ENCODE measurements around the gene ADGRL2. TPM values are rescaled to one million over a fixed set of nuclear protein-coding genes. Genes with fewer than 3 reads are reported as not detected.

Gene ADGRL2
- total and polyA plus RNA-seq, 2 of the 4 experiments (the other 2 are of a cell fraction), result 17.0 to 42.7 TPM

DNA sequence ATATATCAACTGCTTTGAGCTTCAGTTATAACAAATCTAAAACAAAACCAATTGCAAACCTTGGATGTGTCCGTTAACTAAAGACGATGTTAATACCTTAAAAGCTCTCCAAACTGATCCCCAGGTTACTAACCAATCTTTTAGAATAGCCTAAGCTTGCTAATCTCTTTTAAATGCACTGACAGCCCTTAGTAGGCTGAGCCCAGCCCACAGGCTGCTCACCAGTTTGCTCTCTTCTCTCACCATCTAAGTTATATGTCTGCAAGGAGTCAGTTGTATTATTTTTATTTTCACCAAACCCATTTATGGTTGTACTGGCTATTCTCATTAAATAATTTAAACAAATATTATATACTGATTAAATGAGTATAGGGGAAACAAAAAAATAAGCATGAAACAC is 199.5 kb downstream of the ADGRL2 start:
- no peaks in the 10 kb centered on the region for H4K20me1 ChIP-seq (ENCODE audit: insufficient read depth, low read length)
- H2BK20ac ChIP-seq (ENCODE audit: low read depth, low read length), result no peak overlapping the region
- H2BK5ac ChIP-seq (ENCODE audit: low read depth, low read length, poor library complexity, severe bottlenecking), result no peak overlapping the region
- H3K79me1 ChIP-seq (ENCODE audit: low read depth in 1 of 2, low read length in 2 of 2), result no peaks in the 10 kb centered on the region
- intact Hi-C loops (cut with micrococcal nuclease), result no loop called here
- H2BK15ac ChIP-seq (ENCODE audit: low read depth, low read length), result no peak overlapping the region
- H3K4me1 ChIP-seq (ENCODE audit: control insufficient read depth, insufficient read depth, low read length), result no peaks in the 10 kb centered on the region; the same call in 1 of the 2 replicates
- H3K18ac ChIP-seq (ENCODE audit: low read depth, low read length), result no peak overlapping the region
- no peak overlapping the region for H3K27ac ChIP-seq (ENCODE audit: insufficient read depth, low read length)
- H2AK9ac ChIP-seq (replicated peaks; ENCODE audit: low read depth, low read length, poor library complexity), result no peak overlapping the region
- H3K9me3 ChIP-seq (ENCODE audit: control insufficient read depth, insufficient read depth, low read length), result no peaks in the 10 kb centered on the region
- H4K8ac ChIP-seq (ENCODE audit: low read depth in 2 of 2, low read length in 2 of 2), result no peak overlapping the region
- dilution Hi-C loops (cut with HindIII; ENCODE audit: low sequenced_read_pairs, unreplicated experiment), result no loop called here
- no peak overlapping the region for H3K4ac ChIP-seq (ENCODE audit: low read depth, low read length)
- no peak overlapping the region for H3K4me2 ChIP-seq (ENCODE audit: low read depth, low read length)
- H3K36me3 ChIP-seq (ENCODE audit: control insufficient read depth, insufficient read depth, low read length), result no peaks in the 10 kb centered on the region
- H3K9me1 ChIP-seq (ENCODE audit: insufficient read depth, low read length), result no peaks in the 10 kb centered on the region
- no peak for DNase-seq
- H3K56ac ChIP-seq (ENCODE audit: extremely low read depth, insufficient read depth, low read length), result no peak overlapping the region
- H2AK5ac ChIP-seq (ENCODE audit: low read depth, low read length), result no peak overlapping the region
- H3K14ac ChIP-seq (replicated peaks; ENCODE audit: low read depth, low read length), result no peak overlapping the region
- in situ Hi-C loops (cut with MboI; ENCODE audit: low sequenced_read_pairs), result no loop called here
- no peaks in the 10 kb centered on the region for H3K27me3 ChIP-seq (ENCODE audit: control insufficient read depth, insufficient read depth, low read length)
- H3K4me3 ChIP-seq (ENCODE audit: insufficient read depth, low read depth, low read length), result no peak overlapping the region
- H4K5ac ChIP-seq (ENCODE audit: low read depth, low read length), result no peak overlapping the region
- H3K23ac ChIP-seq (ENCODE audit: low read depth, low read length), result no peak overlapping the region
- no peak overlapping the region for H2AFZ ChIP-seq (replicated peaks; ENCODE audit: low read length, poor library complexity)
- ATAC-seq (ENCODE audit: low read depth), result no peak
- CTCF ChIA-PET, result no interaction called here
- POLR2A ChIA-PET (ENCODE audit: unreplicated experiment), result no interaction called here
- 100% methylated on average over 1 of the region's 2 CpGs; no CpG with 5 or more reads in 1 of the 2 experiments for WGBS, 2 experiments (ENCODE audit: extremely low coverage in 2 of 2, insufficient read length in 1 of 2)
- BruUV-seq (replicated peaks), result no TSS peak
- H4K91ac ChIP-seq (ENCODE audit: insufficient read depth, low read depth, low read length), result no peak overlapping the region
- TF ChIP-seq RAD21 (IDR thresholded peaks at IDR 0.05; ENCODE audit: low read length), result no peak
- no peak for TF ChIP-seq MAFK (IDR thresholded peaks at IDR 0.05; ENCODE audit: low read depth, low read length)
- no peak for TF ChIP-seq POLR2A (IDR thresholded peaks at IDR 0.05; ENCODE audit: low read depth, low read length)
- TF ChIP-seq, protein P1, sequence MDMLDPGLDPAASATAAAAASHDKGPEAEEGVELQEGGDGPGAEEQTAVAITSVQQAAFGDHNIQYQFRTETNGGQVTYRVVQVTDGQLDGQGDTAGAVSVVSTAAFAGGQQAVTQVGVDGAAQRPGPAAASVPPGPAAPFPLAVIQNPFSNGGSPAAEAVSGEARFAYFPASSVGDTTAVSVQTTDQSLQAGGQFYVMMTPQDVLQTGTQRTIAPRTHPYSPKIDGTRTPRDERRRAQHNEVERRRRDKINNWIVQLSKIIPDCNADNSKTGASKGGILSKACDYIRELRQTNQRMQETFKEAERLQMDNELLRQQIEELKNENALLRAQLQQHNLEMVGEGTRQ (IDR thresholded peaks at IDR 0.05; ENCODE audit: low read depth, low read length), result no peak
- no peak for TF ChIP-seq RCOR1 (IDR thresholded peaks at IDR 0.05; ENCODE audit: insufficient replicate concordance, low read length)
- TF ChIP-seq BHLHE40 (IDR thresholded peaks at IDR 0.05; ENCODE audit: low read depth, low read length), result no peak
- no peak for TF ChIP-seq NFE2L2 (IDR thresholded peaks at IDR 0.05; ENCODE audit: low read depth, low read length)
- H2BK120ac ChIP-seq (ENCODE audit: low read depth, low read length), result no peak overlapping the region
- no peak overlapping the region for H3K9ac ChIP-seq (ENCODE audit: low read depth, low read length)

All from IMR-90 (cell line).